Type B pancreatic cell (in vitro differentiated cells): ENCODE measurements around the gene TXNRD1. TPM values are rescaled to one million over a fixed set of nuclear protein-coding genes. Genes with fewer than 3 reads are reported as not detected.
A peak's percentile ranks its signal among the peaks of the same experiment; 100 is the strongest.

ENCODE experiments used
- DNase-seq: peaks from one replicate; pipeline ENCODE4 v3.0.0; 2021; ENCODE audit warnings: mixed read lengths; ENCODE audit not compliant: unreplicated experiment; ENCODE audit errors: extremely low spot score
- H3K27ac Mint-ChIP-seq: 2 replicates; pipeline ENCODE4 v1.8.0; 2021; ENCODE audit warnings: mild to moderate bottlenecking, mixed read lengths
- H3K27me3 Mint-ChIP-seq: 2 replicates; pipeline ENCODE4 v1.8.0; 2021; ENCODE audit warnings: mixed read lengths
- H3K36me3 Mint-ChIP-seq: 2 replicates; pipeline ENCODE4 v1.8.0; 2021; ENCODE audit warnings: mixed read lengths
- H3K4me1 Mint-ChIP-seq: one replicate; pipeline ENCODE4 v1.8.0; 2021; ENCODE audit warnings: mixed read lengths; ENCODE audit not compliant: unreplicated experiment
- H3K4me3 Mint-ChIP-seq: 2 replicates; pipeline ENCODE4 v1.8.0; 2021; ENCODE audit warnings: mild to moderate bottlenecking, mixed read lengths
- H3K9me3 Mint-ChIP-seq: 2 replicates; pipeline ENCODE4 v1.8.0; 2021; ENCODE audit warnings: mixed read lengths
- CTCF ChIP-seq: fragments of 200-600 bp; sonication (generic); conservative IDR thresholded peaks from 2 replicates; pipeline ENCODE4 v1.5.0; 2021; ENCODE audit warnings: antibody characterized with exemption, mild to moderate bottlenecking
- total RNA-seq: library from RNA; stranded (reverse); gene quantifications from 2 replicates; pipeline ENCODE4 v1.2.1, GENCODE V29; 2021; ENCODE audit warnings: low replicate concordance

TXNRD1 gene
- total RNA-seq, 1 donor from 2014 or later, result 94.7 TPM

GRCh38 chr12:104365921-104366410, 150.4 kb downstream of the TXNRD1 start:
- H3K36me3 Mint-ChIP-seq, result no peaks in the 10 kb centered on the region
- no peaks in the 10 kb centered on the region for H3K27me3 Mint-ChIP-seq
- H3K4me3 Mint-ChIP-seq, result no peak overlapping the region
- no peak for TF ChIP-seq CTCF
- no peak for DNase-seq
- H3K27ac Mint-ChIP-seq, result peak overlapping the region; percentile 40
- H3K9me3 Mint-ChIP-seq, result no peaks in the 10 kb centered on the region
- H3K4me1 Mint-ChIP-seq, result no peaks in the 10 kb centered on the region

- no peaks in the 10 kb centered on the region for H3K36me3 Mint-ChIP-seq
- H3K4me1 Mint-ChIP-seq, result no peaks in the 10 kb centered on the region
- H3K27me3 Mint-ChIP-seq, result no peaks in the 10 kb centered on the region
- H3K27ac Mint-ChIP-seq, result no peak overlapping the region
- no peak overlapping the region for H3K4me3 Mint-ChIP-seq
- no peaks in the 10 kb centered on the region for H3K9me3 Mint-ChIP-seq
- DNase-seq, result no peak
- TF ChIP-seq CTCF, result no peak
Measured at GRCh38 chr12:104369708-104370107, 154.1 kb downstream of the TXNRD1 start.

- peak overlapping the region; percentile 34 for H3K27ac Mint-ChIP-seq
- H3K4me1 Mint-ChIP-seq, result no peaks in the 10 kb centered on the region
- no peaks in the 10 kb centered on the region for H3K9me3 Mint-ChIP-seq
- no peak overlapping the region for H3K4me3 Mint-ChIP-seq
- H3K27me3 Mint-ChIP-seq, result no peaks in the 10 kb centered on the region
- no peak for DNase-seq
- H3K36me3 Mint-ChIP-seq, result no peaks in the 10 kb centered on the region
- TF ChIP-seq CTCF, result no peak
Measured at GRCh38 chr12:104371043-104371870, 155.7 kb downstream of the TXNRD1 start.

GRCh38 chr12:104372061-104372720, 156.6 kb downstream of the TXNRD1 start:
- no peaks in the 10 kb centered on the region for H3K9me3 Mint-ChIP-seq
- H3K27ac Mint-ChIP-seq, result no peak overlapping the region
- no peak for TF ChIP-seq CTCF
- no peak for DNase-seq
- H3K36me3 Mint-ChIP-seq, result no peaks in the 10 kb centered on the region
- H3K4me3 Mint-ChIP-seq, result no peak overlapping the region
- no peaks in the 10 kb centered on the region for H3K4me1 Mint-ChIP-seq
- H3K27me3 Mint-ChIP-seq, result no peaks in the 10 kb centered on the region

GRCh38 chr12:104372721-104373335, 157.2 kb downstream of the TXNRD1 start:
- no peak overlapping the region for H3K4me3 Mint-ChIP-seq
- no peaks in the 10 kb centered on the region for H3K9me3 Mint-ChIP-seq
- no peak overlapping the region for H3K27ac Mint-ChIP-seq
- DNase-seq, result no peak
- H3K36me3 Mint-ChIP-seq, result no peaks in the 10 kb centered on the region
- no peak for TF ChIP-seq CTCF
- H3K4me1 Mint-ChIP-seq, result no peaks in the 10 kb centered on the region
- H3K27me3 Mint-ChIP-seq, result no peaks in the 10 kb centered on the region
